H9 (cell line): ENCODE data around the gene VPS4A. TPM values are rescaled to one million over a fixed set of nuclear protein-coding genes. Genes with fewer than 3 reads are reported as not detected.

Experiments used
- DNase-seq: peaks from one replicate; pipeline ENCODE4 v3.0.0-alpha.2; 2017
- H2AFZ ChIP-seq: one replicate; pipeline ENCODE4 v1.6.1; 2013; ENCODE audit warnings: mild to moderate bottlenecking, low read length, control low read depth, moderate library complexity
- H2AK5ac ChIP-seq: 2 replicates; pipeline ENCODE4 v1.6.1; 2013; ENCODE audit warnings: low read length, control low read depth, mixed read lengths; ENCODE audit not compliant: insufficient read length
- H2BK120ac ChIP-seq: one replicate; pipeline ENCODE4 v1.6.1; 2013; ENCODE audit warnings: low read depth, mild to moderate bottlenecking, low read length, control low read depth, inconsistent platforms; ENCODE audit not compliant: poor library complexity, severe bottlenecking
- H2BK12ac ChIP-seq: 2 replicates; pipeline ENCODE4 v1.6.1; 2013; ENCODE audit warnings: low read length, control low read depth, mixed read lengths, low read depth; ENCODE audit not compliant: insufficient read length
- H2BK15ac ChIP-seq: 2 replicates; pipeline ENCODE4 v1.6.1; 2013; ENCODE audit warnings: low read depth, low read length, control low read depth
- H2BK20ac ChIP-seq: one replicate; pipeline ENCODE4 v1.6.1; 2013; ENCODE audit warnings: low read depth, mild to moderate bottlenecking, low read length, control low read depth, inconsistent platforms; ENCODE audit not compliant: poor library complexity, severe bottlenecking
- H2BK5ac ChIP-seq: 2 replicates; pipeline ENCODE4 v1.6.1; 2013; ENCODE audit warnings: low read length, control low read depth, mixed read lengths; ENCODE audit not compliant: insufficient read length
- H3K14ac ChIP-seq: 2 replicates; pipeline ENCODE4 v1.6.1; 2013; ENCODE audit warnings: low read length, control low read depth; ENCODE audit not compliant: insufficient read depth
- H3K18ac ChIP-seq: 2 replicates; pipeline ENCODE4 v1.6.1; 2013; ENCODE audit warnings: low read depth, mild to moderate bottlenecking, mixed read lengths, low read length, control low read depth; ENCODE audit not compliant: insufficient read length
- H3K23ac ChIP-seq: 2 replicates; pipeline ENCODE4 v1.6.1; 2013; ENCODE audit warnings: low read length, control low read depth, mixed read lengths, low read depth; ENCODE audit not compliant: insufficient read length
- H3K23me2 ChIP-seq: 2 replicates; pipeline ENCODE4 v1.6.1; 2013; ENCODE audit warnings: low read depth, mild to moderate bottlenecking, mixed read lengths, low read length, control low read depth; ENCODE audit not compliant: insufficient read length, poor library complexity, severe bottlenecking
- H3K27ac ChIP-seq: 2 replicates; pipeline ENCODE4 v1.5.1; 2013; ENCODE audit warnings: low read length, control low read depth, mixed read lengths, low read depth; ENCODE audit not compliant: insufficient read length
- H3K27me3 ChIP-seq: 2 replicates; pipeline ENCODE4 v1.6.1; 2013; ENCODE audit warnings: low read length, control low read depth, inconsistent platforms; ENCODE audit not compliant: insufficient read depth
- H3K4ac ChIP-seq: 2 replicates; pipeline ENCODE4 v1.6.1; 2013; ENCODE audit warnings: low read depth, mild to moderate bottlenecking, control low read depth, inconsistent platforms, low read length, moderate library complexity
- H3K4me1 ChIP-seq: 2 replicates; pipeline ENCODE4 v1.6.1; 2013; ENCODE audit warnings: low read length, control low read depth, inconsistent platforms; ENCODE audit not compliant: insufficient read depth
- H3K4me2 ChIP-seq: 2 replicates; pipeline ENCODE4 v1.6.1; 2013; ENCODE audit warnings: low read length, control low read depth, mixed read lengths; ENCODE audit not compliant: insufficient read length, insufficient read depth
- H3K56ac ChIP-seq: 2 replicates; pipeline ENCODE4 v1.6.1; 2013; ENCODE audit warnings: low read depth, mild to moderate bottlenecking, mixed read lengths, low read length, control low read depth; ENCODE audit not compliant: insufficient read length
- H3K79me1 ChIP-seq: 2 replicates; pipeline ENCODE4 v1.6.1; 2013; ENCODE audit warnings: low read depth, mild to moderate bottlenecking, moderate library complexity, low read length, control low read depth, inconsistent platforms; ENCODE audit not compliant: insufficient read depth, poor library complexity, severe bottlenecking
- H3K79me2 ChIP-seq: 2 replicates; pipeline ENCODE4 v1.6.1; 2013; ENCODE audit warnings: low read length, control low read depth, inconsistent platforms; ENCODE audit not compliant: insufficient read depth
- H3K9ac ChIP-seq: 2 replicates; pipeline ENCODE4 v1.6.1; 2013; ENCODE audit warnings: low read length, control low read depth, mixed read lengths; ENCODE audit not compliant: insufficient read length; ENCODE audit errors: extremely low read depth
- H3K9me3 ChIP-seq: one replicate; pipeline ENCODE4 v1.6.1; 2013; ENCODE audit warnings: low read depth, low read length, inconsistent platforms; ENCODE audit not compliant: control insufficient read depth
- H3T11ph ChIP-seq: one replicate; pipeline ENCODE4 v1.6.1; 2013; ENCODE audit warnings: mild to moderate bottlenecking, low read length, control low read depth, inconsistent platforms
- H4K20me1 ChIP-seq: one replicate; pipeline ENCODE4 v1.6.1; 2013; ENCODE audit not compliant: control insufficient read depth, insufficient read length, insufficient read depth
- H4K5ac ChIP-seq: 2 replicates; pipeline ENCODE4 v1.6.1; 2013; ENCODE audit warnings: low read depth, mild to moderate bottlenecking, mixed read lengths, low read length, control low read depth; ENCODE audit not compliant: insufficient read length
- H4K8ac ChIP-seq: replicated peaks from 2 replicates; pipeline ENCODE4 v1.6.1; 2013; ENCODE audit warnings: low read length, control low read depth, mixed read lengths, low read depth; ENCODE audit not compliant: insufficient read length
- H4K91ac ChIP-seq: 2 replicates; pipeline ENCODE4 v1.6.1; 2013; ENCODE audit warnings: low read depth, mild to moderate bottlenecking, moderate library complexity, mixed read lengths, low read length, control low read depth; ENCODE audit not compliant: insufficient read length
- H3K27ac Mint-ChIP-seq, 3 experiments: 2 replicates in 2 of 3; 3 replicates in 1 of 3; pipeline ENCODE4 v1.8.0; 2020 to 2021; ENCODE audit warnings: mixed read lengths in 3 of 3, mild to moderate bottlenecking in 1 of 3, moderate library complexity in 1 of 3
- H3K27me3 Mint-ChIP-seq: 2 replicates; pipeline ENCODE4 v1.8.0; 2021; ENCODE audit warnings: low read depth, mild to moderate bottlenecking, moderate library complexity, mixed read lengths
- H3K36me3 Mint-ChIP-seq, 3 experiments: 2 replicates in 2 of 3; 3 replicates in 1 of 3; pipeline ENCODE4 v1.8.0; 2020 to 2021; ENCODE audit warnings: low read depth in 3 of 3, mixed read lengths in 3 of 3; ENCODE audit not compliant: insufficient read depth in 1 of 3
- H3K4me1 Mint-ChIP-seq, 2 experiments: 2 replicates each; pipeline ENCODE4 v1.8.0; 2020; ENCODE audit warnings: mixed read lengths in 2 of 2
- H3K4me3 Mint-ChIP-seq, 2 experiments: 2 replicates in 1 of 2; 3 replicates in 1 of 2; pipeline ENCODE4 v1.8.0; 2020 to 2021; ENCODE audit warnings: mild to moderate bottlenecking in 2 of 2, mixed read lengths in 2 of 2, moderate library complexity in 1 of 2
- H3K9me3 Mint-ChIP-seq, 2 experiments: 2 replicates in 1 of 2; 3 replicates in 1 of 2; pipeline ENCODE4 v1.8.0; 2020; ENCODE audit warnings: mild to moderate bottlenecking in 2 of 2, mixed read lengths in 2 of 2, moderate library complexity in 1 of 2
- CTCF ChIP-seq: fragments of 200-600 bp; sonication (generic); conservative IDR thresholded peaks from 3 replicates; pipeline ENCODE4 v1.8.0; 2021; ENCODE audit warnings: antibody characterized with exemption, mild to moderate bottlenecking
- WGBS: extraction: QIAGEN DNeasy Blood & Tissue Kit; methylation state at CpG from one replicate; pipeline ENCODE4 v1.1.7; 2013; ENCODE audit warnings: missing lambda C conversion rate, low lambda C conversion rate, mixed read lengths; ENCODE audit not compliant: insufficient read length; ENCODE audit errors: extremely low coverage; 5-methylcytosine and 5-hydroxymethylcytosine counted together
- total RNA-seq: library from RNA; stranded (reverse); gene quantifications from 2 replicates; pipeline ENCODE4 v1.2.1, GENCODE V29; 2021

The VPS4A gene
- total RNA-seq, 1 experiment from 2014 or later, result 27.1 TPM

- H3K36me3 Mint-ChIP-seq, result peaks cover 11 to 41% (median 34%) of the 10 kb centered on the region in 3 experiments; a peak in 6 of 7 replicates
- H2BK12ac ChIP-seq, result no peak overlapping the region
- no peaks in the 10 kb centered on the region for H4K20me1 ChIP-seq
- H3K4me3 Mint-ChIP-seq, result no peak overlapping the region
- H4K91ac ChIP-seq, result no peak overlapping the region
- H3K4ac ChIP-seq, result no peak overlapping the region
- H4K8ac ChIP-seq, result no peak overlapping the region
- H3K27me3 ChIP-seq, result no peaks in the 10 kb centered on the region
- H3K14ac ChIP-seq, result no peak overlapping the region
- H2BK15ac ChIP-seq, result no peak overlapping the region
- no peaks in the 10 kb centered on the region for H3K23me2 ChIP-seq
- H3K9me3 Mint-ChIP-seq, result no peaks in the 10 kb centered on the region
- WGBS, result no CpG with 5 or more reads among the region's 2 CpGs
- no peak overlapping the region for H3K18ac ChIP-seq
- H2BK20ac ChIP-seq, result no peak overlapping the region
- no peak overlapping the region for H3K4me2 ChIP-seq
- no peak overlapping the region for H2AFZ ChIP-seq
- H2BK5ac ChIP-seq, result no peak overlapping the region
- H3K79me2 ChIP-seq, result no peaks in the 10 kb centered on the region
- H3K4me1 ChIP-seq, result no peaks in the 10 kb centered on the region
- H3K79me1 ChIP-seq, result no peaks in the 10 kb centered on the region
- H3K27ac ChIP-seq, result no peak overlapping the region
- H3K9ac ChIP-seq, result no peak overlapping the region
- H4K5ac ChIP-seq, result no peak overlapping the region
- H3K9me3 ChIP-seq, result no peaks in the 10 kb centered on the region
- H3K27me3 Mint-ChIP-seq, result no peaks in the 10 kb centered on the region
- H3K27ac Mint-ChIP-seq, result no peak overlapping the region
- no peak overlapping the region for H3T11ph ChIP-seq
- H3K4me1 Mint-ChIP-seq, result no peaks in the 10 kb centered on the region
- H2BK120ac ChIP-seq, result no peak overlapping the region
- no peak overlapping the region for H3K56ac ChIP-seq
- H2AK5ac ChIP-seq, result no peak overlapping the region
- DNase-seq, result no peak
- no peak for TF ChIP-seq CTCF
- H3K23ac ChIP-seq, result no peak overlapping the region
Measured at GRCh38 chr16:69364088-69364487, 52.9 kb downstream of the VPS4A start.
